Stimulated activated naive CD4-positive, alpha-beta T cell treated with Interleukin-2 at 50 U/mL for 16 hours (primary cell): ENCODE results near the gene PCNX3.
A peak's percentile ranks its signal among the peaks of the same experiment; 100 is the strongest.

Experiments used
- DNase-seq: peaks from one replicate; lab custom pipeline; 2025; lab: John Stamatoyannopoulos, UW

PCNX3 gene

GRCh38 chr11:65640483-65641296 lies 25.1 kb downstream of the PCNX3 start:
- DNase-seq, result peak; percentile 11

DNA sequence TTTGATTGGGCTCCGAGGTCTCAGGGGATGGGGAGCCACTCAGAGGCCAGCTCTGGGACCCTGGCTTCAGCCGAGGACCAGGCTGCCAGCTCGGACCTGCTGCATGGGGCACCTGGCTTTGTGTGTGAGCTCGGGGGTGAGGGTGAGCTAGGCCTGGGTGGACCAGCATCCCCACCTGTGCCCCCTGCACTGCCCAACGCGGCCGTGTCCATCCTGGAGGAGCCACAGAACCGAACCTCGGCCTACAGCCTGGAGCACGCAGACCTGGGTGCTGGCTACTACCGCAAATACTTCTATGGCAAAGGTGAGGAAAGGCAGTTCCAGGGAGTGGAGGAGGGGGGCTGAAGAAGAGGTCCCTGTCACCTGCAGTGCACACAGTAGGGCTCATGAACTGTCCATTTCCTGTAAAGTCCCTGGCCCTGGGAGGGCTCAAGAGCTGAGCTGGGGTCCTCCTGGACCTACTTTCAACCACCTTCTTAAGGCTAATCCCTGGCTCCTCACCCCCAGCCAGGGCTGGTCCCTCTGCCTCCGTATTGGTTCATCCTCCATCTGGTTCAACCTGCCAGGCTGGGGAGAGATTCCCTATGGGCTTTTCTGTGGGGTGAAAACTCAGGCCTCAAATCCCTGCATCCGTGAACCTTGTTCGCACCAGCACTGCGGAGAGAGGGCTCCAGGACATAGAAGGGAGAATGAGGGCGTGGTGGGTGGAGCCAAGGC lies 25.9 kb downstream of the PCNX3 start:
- no peak for DNase-seq

DNA sequence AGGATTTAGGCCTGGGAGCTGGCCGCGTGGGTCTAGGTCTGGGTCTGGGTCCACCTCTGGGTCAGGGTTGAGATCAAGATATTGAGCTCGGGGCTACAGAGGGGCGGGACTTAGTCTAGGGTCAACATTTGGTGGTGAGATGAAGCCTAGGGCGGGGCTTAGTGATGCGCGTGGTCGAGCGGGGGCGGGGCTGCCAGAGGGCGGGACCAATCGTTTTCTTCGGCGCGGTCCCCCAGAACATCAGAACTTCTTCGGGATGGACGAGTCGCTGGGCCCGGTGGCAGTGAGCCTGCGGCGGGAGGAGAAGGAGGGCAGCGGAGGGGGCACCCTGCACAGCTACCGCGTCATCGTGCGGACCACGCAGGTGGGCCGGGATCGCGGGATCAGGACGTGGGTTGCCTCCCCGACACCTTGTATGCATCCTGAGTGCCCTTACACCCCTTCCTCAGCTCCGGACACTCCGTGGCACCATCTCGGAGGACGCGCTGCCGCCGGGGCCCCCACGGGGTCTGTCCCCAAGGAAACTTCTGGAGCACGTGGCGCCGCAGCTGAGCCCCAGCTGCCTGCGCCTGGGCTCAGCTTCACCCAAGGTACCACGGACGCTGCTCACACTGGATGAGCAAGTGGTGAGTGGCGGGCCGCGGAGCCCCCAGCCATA lies 26.6 kb downstream of the PCNX3 start:
- DNase-seq, result no peak

DNA sequence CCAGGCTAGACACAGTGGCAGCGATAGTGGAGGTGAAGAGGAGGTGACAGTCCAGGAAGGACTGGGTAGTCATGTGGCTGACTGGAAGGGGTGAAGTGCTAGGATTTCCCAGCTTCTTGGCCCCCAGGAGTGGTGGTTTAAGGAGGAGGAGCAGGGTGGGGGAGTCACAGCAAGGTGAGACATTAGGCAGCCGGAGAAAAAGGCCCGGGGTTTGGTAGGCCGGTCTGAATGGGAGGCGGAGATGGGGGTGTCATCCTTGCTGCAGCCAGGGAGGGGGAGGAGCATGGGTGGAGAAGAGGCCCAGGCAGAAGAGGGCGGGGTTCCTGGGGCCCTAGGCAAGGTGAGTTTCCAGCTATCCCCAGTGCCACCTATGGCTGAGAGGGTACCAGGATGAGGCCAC lies 28.4 kb downstream of the PCNX3 start:
- DNase-seq, result peak; percentile 14

DNA sequence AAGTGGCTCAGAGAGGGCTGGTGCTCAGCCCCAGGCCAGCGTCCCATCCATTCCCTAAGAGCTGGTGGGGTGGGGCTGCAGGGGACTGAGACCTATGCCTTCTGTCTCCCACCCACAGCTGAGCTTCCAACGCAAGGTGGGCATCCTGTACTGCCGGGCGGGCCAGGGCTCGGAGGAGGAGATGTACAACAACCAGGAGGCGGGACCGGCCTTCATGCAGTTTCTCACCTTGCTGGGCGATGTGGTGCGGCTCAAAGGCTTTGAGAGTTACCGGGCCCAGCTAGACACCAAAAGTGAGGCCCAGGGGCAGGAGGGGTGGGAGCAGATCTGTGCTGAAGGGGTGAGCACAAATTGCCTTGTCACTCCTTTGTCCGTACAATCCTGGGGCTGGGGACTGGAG lies 29.3 kb downstream of the PCNX3 start:
- no peak for DNase-seq

DNA sequence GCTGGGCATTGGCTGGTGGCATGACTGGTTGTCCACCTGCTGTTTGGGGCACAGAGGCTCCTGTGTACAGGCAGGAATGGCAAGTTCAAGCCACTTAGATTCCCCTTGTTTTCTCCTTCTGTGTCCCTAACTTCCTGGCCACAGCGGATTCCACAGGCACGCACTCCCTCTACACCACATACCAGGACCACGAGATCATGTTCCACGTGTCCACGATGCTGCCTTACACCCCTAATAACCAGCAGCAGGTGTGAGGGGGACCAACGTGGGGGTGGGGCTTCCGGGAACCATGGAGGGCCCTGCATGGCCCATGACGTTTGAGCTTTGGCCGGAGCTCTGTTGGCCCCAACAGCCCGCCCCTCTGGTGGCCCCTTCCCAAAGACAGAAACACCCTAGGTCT lies 30.1 kb downstream of the PCNX3 start:
- no peak for DNase-seq

DNA sequence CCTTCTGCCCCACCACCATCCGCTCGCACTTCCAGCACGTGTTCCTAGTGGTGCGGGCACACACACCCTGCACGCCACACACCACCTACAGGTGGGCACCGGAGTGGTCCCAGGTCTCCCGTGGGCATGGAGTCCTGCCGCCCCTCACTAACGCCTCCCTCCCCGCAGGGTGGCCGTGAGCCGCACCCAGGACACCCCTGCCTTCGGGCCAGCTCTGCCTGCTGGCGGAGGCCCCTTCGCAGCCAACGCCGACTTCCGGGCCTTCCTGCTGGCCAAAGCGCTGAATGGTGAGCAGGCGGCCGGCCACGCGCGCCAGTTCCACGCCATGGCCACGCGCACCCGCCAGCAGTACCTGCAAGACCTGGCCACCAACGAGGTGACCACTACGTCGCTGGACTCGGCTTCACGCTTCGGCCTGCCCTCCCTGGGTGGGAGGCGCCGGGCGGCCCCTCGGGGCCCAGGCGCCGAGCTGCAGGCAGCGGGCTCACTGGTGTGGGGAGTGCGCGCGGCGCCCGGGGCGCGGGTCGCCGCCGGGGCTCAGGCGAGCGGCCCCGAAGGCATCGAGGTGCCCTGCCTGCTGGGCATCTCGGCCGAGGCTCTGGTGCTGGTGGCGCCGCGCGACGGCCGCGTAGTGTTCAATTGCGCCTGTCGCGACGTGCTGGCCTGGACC lies 30.8 kb downstream of the PCNX3 start:
- DNase-seq, result no peak

DNA sequence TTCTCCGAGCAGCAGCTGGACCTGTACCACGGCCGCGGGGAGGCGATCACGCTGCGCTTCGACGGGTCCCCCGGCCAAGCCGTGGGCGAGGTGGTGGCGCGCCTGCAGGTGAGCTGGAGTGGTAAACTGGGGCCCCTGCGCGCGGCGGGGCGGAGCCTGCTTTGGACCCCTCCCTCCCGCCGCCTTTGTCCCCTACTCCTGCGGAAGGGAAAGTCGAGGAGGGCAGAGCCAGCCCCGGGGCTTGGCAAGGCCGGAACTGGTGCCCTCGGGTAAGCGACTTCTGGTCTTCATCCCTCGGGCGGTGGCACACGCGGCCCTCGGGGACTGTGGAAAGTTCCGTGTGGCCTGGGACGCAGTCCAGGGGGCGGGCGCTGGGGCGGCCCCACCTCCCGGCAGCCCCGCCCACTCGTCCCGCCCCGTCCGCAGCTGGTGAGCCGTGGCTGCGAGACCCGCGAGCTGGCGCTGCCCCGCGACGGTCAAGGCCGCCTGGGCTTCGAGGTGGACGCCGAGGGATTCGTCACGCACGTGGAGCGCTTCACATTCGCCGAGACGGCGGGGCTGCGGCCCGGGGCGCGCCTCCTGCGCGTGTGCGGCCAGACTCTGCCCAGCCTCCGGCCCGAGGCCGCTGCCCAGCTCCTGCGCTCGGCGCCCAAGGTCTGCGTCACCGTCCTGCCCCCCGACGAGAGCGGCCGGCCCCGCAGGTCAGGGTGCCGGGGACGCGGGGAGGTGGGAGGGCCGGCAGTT lies 31.6 kb downstream of the PCNX3 start:
- DNase-seq, result no peak

DNA sequence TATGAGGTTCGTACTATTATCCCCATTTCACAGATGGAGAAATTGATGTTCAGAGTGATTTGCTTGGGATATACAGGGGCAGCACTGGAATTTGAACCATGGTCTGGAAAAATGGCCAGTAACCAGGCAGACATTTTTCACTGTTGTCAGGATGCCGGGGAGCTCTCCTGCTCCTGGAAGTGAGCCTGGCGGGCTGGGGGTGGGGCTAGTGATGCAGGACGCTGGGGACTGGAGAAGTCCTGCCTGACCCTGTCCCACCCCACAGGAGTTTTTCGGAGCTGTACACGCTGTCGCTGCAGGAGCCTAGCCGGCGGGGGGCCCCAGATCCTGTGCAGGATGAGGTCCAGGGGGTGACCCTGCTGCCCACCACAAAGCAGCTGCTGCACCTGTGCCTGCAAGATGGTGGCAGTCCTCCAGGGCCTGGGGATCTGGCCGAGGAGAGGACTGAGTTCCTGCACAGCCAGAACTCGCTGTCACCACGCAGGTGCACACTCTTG lies 33.5 kb downstream of the PCNX3 start:
- no peak for DNase-seq

- no peak for DNase-seq
These were observed 34.3 kb downstream of the PCNX3 start for GRCh38 chr11:65649656-65650546.

DNA sequence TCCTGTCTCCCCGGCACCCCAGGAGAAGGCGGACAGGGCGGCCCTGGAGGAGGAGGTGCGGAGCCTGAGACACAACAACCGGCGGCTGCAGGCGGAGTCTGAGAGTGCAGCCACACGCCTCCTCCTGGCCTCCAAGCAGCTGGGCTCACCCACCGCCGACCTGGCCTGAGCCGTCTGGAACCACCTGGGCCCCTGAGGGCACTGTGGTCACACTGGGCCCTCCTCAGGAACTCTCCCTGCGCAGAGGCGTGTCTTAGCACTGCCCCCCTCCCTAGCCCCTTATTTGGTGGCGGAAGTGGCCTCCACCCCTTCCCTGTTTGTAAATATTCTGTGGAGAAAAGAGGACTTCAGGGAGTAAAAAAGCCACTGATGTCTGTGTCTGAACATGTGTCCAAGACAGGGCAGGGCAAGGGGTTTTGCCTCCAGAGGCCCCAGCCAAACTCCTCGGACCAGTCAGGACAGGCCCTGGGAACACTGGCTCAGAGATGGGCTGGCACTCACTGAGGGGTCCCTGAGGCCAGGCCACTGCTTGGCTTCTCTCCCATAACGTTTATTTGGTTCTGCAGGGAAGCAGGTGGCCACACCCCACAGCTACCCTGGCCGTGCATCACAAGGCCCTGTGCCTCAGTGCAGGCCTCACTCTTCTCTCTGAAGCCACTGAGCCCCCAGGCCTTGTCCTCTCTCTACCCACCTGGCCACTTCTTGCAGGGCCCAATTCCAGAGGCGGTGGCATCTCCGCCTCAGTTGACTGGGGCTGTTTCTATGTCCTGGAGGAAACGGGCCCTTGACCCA lies 35.2 kb downstream of the PCNX3 start:
- no peak for DNase-seq

DNA sequence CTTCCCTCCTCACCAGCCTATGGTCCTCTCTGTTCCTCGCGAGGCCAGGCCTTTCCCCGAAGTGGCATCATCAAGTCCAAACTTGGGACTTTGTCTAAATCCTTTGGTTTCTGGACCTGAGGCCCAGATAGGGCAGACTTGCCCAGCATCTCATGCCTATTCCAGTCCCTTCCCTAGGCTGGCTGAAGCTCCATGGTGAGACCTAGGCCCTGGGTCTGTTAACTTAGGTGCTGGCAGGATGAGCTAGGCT lies 35.7 kb downstream of the PCNX3 start:
- no peak for DNase-seq

GRCh38 chr11:65651589-65652510 lies 36.3 kb downstream of the PCNX3 start:
- DNase-seq, result no peak

- DNase-seq, result peak; percentile 94
These were observed 37.1 kb downstream of the PCNX3 start for GRCh38 chr11:65652511-65653228.

DNA sequence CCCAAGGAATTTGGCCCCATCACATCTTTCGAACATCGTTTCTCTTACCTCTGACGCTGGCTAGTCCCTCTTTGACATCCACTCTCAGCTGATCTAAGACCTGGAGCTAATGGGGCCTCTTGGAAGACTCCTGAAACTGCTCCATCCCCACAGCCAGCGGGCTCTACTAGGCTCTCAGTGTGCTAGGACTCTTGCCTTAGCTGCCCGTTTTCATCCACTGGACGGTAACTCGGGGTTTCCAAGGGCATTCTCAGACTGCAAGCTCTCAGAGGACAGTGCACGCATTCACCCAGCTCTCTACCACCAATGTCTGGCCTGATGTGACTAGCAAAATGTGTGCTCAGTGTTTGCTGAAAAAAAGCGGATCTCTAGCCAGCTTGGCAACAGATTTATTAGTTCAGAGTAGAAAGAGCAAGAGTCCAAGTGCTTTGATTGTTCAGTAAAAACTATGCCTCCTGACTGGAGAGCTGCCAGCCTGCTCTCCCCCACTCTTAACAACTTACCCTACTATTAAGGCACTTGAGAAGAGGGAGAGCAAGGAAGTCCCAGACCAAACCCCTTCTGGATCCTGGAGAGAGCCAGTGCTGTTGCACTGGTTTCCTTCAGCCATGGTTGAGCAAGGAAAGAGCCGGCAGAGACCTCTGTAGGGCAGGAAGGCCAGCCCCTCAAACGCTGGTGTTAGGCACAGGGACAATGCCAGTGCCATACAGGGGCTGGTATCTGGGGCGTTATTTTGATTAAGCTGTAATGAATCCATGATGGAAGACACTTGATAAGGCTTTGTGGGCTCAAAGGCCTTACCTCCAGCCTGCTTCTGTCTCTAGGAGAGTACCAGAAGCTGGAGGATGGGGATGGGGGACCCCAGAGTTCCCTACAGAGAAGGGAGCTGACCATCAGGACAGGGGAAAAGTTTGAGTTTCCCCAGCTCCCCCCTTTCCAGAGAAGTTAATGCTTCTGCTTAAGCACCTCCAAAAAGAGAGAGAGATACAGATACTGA lies 38.0 kb downstream of the PCNX3 start:
- no peak for DNase-seq

DNA sequence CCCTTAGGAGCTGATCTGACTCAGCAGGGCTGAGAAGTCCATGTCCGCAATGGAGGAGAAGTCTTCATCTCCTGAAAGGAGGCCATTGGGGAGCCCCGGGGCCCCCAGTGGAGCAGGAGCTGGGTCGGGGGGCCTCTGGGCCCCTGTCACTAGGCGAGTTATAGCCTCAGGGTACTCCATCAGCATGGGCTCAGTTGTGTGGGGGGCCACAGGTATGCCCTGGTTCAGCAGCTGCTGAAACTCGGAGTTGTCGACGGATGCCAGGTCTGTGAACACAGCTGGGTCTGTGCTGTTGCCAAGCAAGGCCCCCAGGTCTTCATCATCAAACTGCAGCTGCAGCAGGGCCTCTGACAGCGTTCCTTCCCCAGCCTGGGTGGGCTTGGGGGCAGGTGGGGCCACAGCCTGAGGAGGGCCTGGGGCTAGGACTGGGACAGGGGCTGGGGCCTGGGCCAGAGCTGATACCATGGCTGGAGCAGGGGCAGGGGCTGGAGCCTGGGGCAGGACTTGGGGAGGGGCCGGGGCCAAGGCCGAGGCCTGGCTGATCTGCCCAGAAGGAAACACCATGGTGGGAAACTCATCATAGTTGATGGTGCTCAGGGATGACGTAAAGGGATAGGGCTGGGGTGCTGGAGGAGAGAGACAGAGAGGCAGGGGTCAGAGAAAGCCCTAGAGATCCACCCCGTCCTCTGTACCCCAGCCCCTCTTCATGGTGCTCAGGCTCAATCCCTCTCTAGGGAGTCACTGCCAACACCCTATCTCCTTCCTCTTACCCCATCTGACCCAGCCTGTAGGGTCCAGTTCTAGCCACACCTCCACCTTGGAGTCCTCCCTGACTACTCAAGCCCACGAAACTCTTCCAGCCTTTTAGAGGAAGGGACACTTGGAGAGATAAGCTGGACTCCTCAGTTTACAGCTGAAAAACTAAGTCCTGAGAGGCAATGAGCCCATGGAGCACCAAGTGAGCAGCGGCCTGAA lies 39.1 kb downstream of the PCNX3 start:
- DNase-seq, result no peak
